Superior temporal gyrus (tissue), 1 donor: ENCODE measurements around the gene MAGI2.
"Not testable (repeated sequence)": the region's sequence is repeated elsewhere in the genome, so short reads cannot be mapped to it uniquely, and the experiment has no call there.

ENCODE experiments used
- DNase-seq: peaks from one replicate; pipeline ENCODE4 v3.0.0-alpha.2; 2016; ENCODE audit errors: extremely low spot score

Gene MAGI2

GRCh38 chr7:78363866-78364265, 1089.6 kb downstream of the MAGI2 start:
- DNase-seq = no peak

GRCh38 chr7:78359836-78360235, 1093.6 kb downstream of the MAGI2 start:
- DNase-seq = no peak

- DNase-seq = no peak
Measured at GRCh38 chr7:78357709-78358108, 1095.8 kb downstream of the MAGI2 start.

- DNase-seq = no peak
Measured at GRCh38 chr7:78355834-78356233, 1097.6 kb downstream of the MAGI2 start.

GRCh38 chr7:78350926-78351325, 1102.5 kb downstream of the MAGI2 start:
- DNase-seq = no peak

GRCh38 chr7:78350391-78350790, 1103.1 kb downstream of the MAGI2 start:
- DNase-seq = no peak

GRCh38 chr7:78346827-78347226, 1106.6 kb downstream of the MAGI2 start:
- no peak for DNase-seq

- DNase-seq = no peak
Measured at GRCh38 chr7:78345979-78346378, 1107.5 kb downstream of the MAGI2 start.

GRCh38 chr7:78345293-78345911, 1108.1 kb downstream of the MAGI2 start:
- no peak for DNase-seq

GRCh38 chr7:78334426-78334825, 1119.0 kb downstream of the MAGI2 start:
- no peak for DNase-seq

GRCh38 chr7:78333530-78334425, 1119.7 kb downstream of the MAGI2 start:
- no peak for DNase-seq

- no peak for DNase-seq
Measured at GRCh38 chr7:78329001-78329655, 1124.3 kb downstream of the MAGI2 start.

- no peak for DNase-seq
Measured at GRCh38 chr7:78327718-78328117, 1125.7 kb downstream of the MAGI2 start.

GRCh38 chr7:78326876-78327275, 1126.6 kb downstream of the MAGI2 start:
- DNase-seq = no peak

GRCh38 chr7:78326189-78326588, 1127.3 kb downstream of the MAGI2 start:
- no peak for DNase-seq

GRCh38 chr7:78323118-78323517, 1130.3 kb downstream of the MAGI2 start:
- no peak for DNase-seq

- not testable (repeated sequence) for DNase-seq
Measured at GRCh38 chr7:78322231-78322630, 1131.2 kb downstream of the MAGI2 start.

GRCh38 chr7:78317371-78317770, 1136.1 kb downstream of the MAGI2 start:
- no peak for DNase-seq

GRCh38 chr7:78316110-78316509, 1137.4 kb downstream of the MAGI2 start:
- no peak for DNase-seq

GRCh38 chr7:78315119-78315518, 1138.3 kb downstream of the MAGI2 start:
- no peak for DNase-seq

GRCh38 chr7:78311181-78311580, 1142.3 kb downstream of the MAGI2 start:
- no peak for DNase-seq

- no peak for DNase-seq
Measured at GRCh38 chr7:78307892-78308291, 1145.6 kb downstream of the MAGI2 start.

GRCh38 chr7:78306634-78307033, 1146.8 kb downstream of the MAGI2 start:
- no peak for DNase-seq
